RWPE2 (cell line): ENCODE data around the gene USP44.

Experiments used
- ATAC-seq: fragments of 200-7000 bp; cut with Tn5 transposase; 3 replicates; pipeline ENCODE4 v1.9.1; 2021; ENCODE audit warnings: low read depth
- DNase-seq: peaks from one replicate; pipeline ENCODE4 v3.0.0-alpha.2; 2020; ENCODE audit warnings: low spot score
- H3K27ac ChIP-seq: fragments of 450-650 bp; 2 replicates; pipeline ENCODE4 v1.5.1; 2017; ENCODE audit warnings: mild to moderate bottlenecking; ENCODE audit not compliant: poor library complexity, severe bottlenecking
- H3K27me3 ChIP-seq: fragments of 250-450 bp; sonication (Bioruptor Pico); 2 replicates; pipeline ENCODE4 v1.5.1; 2021; ENCODE audit warnings: mild to moderate bottlenecking, moderate library complexity; ENCODE audit not compliant: insufficient read depth, poor library complexity, severe bottlenecking
- H3K36me3 ChIP-seq: fragments of 250-450 bp; sonication (Bioruptor Pico); 2 replicates; pipeline ENCODE4 v1.5.1; 2020; ENCODE audit warnings: low read depth, mild to moderate bottlenecking, moderate library complexity
- H3K4me1 ChIP-seq: fragments of 250-450 bp; sonication (Bioruptor Pico); 2 replicates; pipeline ENCODE4 v1.5.1; 2021; ENCODE audit warnings: mild to moderate bottlenecking, moderate library complexity; ENCODE audit not compliant: insufficient read depth, poor library complexity, severe bottlenecking
- H3K4me3 ChIP-seq: fragments of 250-450 bp; sonication (Bioruptor Pico); 2 replicates; pipeline ENCODE4 v1.5.1; 2021; ENCODE audit warnings: mild to moderate bottlenecking, moderate library complexity; ENCODE audit not compliant: severe bottlenecking
- H3K9me3 ChIP-seq: fragments of 250-450 bp; sonication (Bioruptor Pico); 2 replicates; pipeline ENCODE4 v1.5.1; 2021; ENCODE audit warnings: mild to moderate bottlenecking, moderate library complexity; ENCODE audit not compliant: severe bottlenecking
- CTCF ChIP-seq: fragments of 450-650 bp; IDR thresholded peaks from one replicate; pipeline ENCODE4 v1.5.1; 2017; ENCODE audit warnings: mild to moderate bottlenecking, moderate library complexity; ENCODE audit not compliant: poor library complexity, severe bottlenecking

Gene USP44

GRCh38 chr12:95551305-95551704, at the start of gene USP44:
Gene USP44 (minus strand): TSS chr12:95551476. CDS start chr12:95534256, 17,220 bp downstream.
- no peak within 1 kb of the TSS for H3K27ac ChIP-seq

DNA sequence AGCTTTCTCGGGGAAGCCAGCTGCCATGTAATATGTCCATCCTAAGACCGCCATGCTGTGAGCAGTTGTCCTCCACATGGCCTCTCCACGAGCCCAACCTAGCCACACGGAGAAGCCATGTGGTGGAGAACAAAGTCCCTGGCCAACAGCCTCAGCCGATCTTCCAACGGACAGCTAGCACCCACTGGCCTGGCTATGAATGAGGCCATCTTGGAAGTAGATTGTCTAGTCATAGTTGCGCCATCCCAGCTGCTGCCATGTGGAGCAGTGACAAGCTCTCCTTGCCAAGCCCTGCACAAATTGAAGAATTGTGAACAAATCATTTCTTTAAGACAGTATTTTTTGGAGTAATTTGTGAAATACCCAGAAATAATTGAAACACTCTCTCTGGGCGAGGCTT, 49.3 kb upstream of the USP44 start:
- H3K9me3 ChIP-seq: no peaks in the 10 kb centered on the region

More at GRCh38 chr12:95551305-95551704, at the start of gene USP44:
- no peaks in the 10 kb centered on the region for H3K36me3 ChIP-seq
- peaks cover 12% of the 10 kb centered on the region for H3K27me3 ChIP-seq
- H3K4me3 ChIP-seq: no peak within 1 kb of the TSS
- H3K4me1 ChIP-seq: no peaks in the 10 kb centered on the region
- TF ChIP-seq CTCF: no peak
- no peak for ATAC-seq
- peaks cover 8% of the 10 kb centered on the region for H3K9me3 ChIP-seq
- DNase-seq: no peak

GRCh38 chr12:95599880-95600279, 48.6 kb upstream of the USP44 start:
- Histone ChIP-seq H3K4me3 (no peak overlapping the region), H3K4me1 (no peaks in the 10 kb centered on the region), H3K36me3 (no peaks in the 10 kb centered on the region), H3K27me3 (no peaks in the 10 kb centered on the region), H3K9me3 (no peaks in the 10 kb centered on the region), H3K27ac (no peak overlapping the region)
- no peak for TF ChIP-seq CTCF
- ATAC-seq (no peak), DNase-seq (no peak)

More for the DNA sequence above, 49.3 kb upstream of the USP44 start:
- TF ChIP-seq CTCF: no peak
- no peaks in the 10 kb centered on the region for H3K4me1 ChIP-seq
- no peak overlapping the region for H3K27ac ChIP-seq
- no peak for DNase-seq
- no peaks in the 10 kb centered on the region for H3K36me3 ChIP-seq
- H3K27me3 ChIP-seq: no peaks in the 10 kb centered on the region
- no peak overlapping the region for H3K4me3 ChIP-seq
- no peak for ATAC-seq

DNA sequence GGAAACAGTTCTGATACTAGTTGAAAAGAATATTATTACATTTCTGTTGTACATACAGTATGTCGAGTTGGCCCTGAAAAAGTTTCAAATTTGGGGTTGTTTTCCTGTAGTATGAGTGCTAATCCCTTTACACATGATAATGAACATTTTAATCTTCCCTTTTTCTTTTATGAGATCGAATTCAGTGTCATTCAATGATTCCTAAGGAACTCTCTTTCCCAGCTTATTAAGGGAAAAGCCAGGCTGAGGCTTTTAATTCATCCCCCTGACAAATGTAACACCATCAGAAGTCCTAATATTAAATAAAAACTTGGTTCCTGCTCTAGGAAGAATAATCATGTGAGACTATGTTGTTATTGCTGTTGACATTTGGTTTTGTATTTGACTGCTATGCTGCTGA, 42.9 kb upstream of the USP44 start:
- no peak for TF ChIP-seq CTCF
- H3K9me3 ChIP-seq: no peaks in the 10 kb centered on the region
- no peaks in the 10 kb centered on the region for H3K36me3 ChIP-seq
- DNase-seq (no peak), ATAC-seq (no peak)
- no peaks in the 10 kb centered on the region for H3K4me1 ChIP-seq
- H3K27ac ChIP-seq: no peak overlapping the region
- no peaks in the 10 kb centered on the region for H3K27me3 ChIP-seq
- no peak overlapping the region for H3K4me3 ChIP-seq

GRCh38 chr12:95593266-95593871, 42.1 kb upstream of the USP44 start:
- H3K27ac ChIP-seq: no peak overlapping the region
- ATAC-seq (no peak), DNase-seq (no peak)
- TF ChIP-seq CTCF: no peak
- H3K9me3 ChIP-seq: no peaks in the 10 kb centered on the region
- H3K36me3 ChIP-seq: no peaks in the 10 kb centered on the region
- no peaks in the 10 kb centered on the region for H3K27me3 ChIP-seq
- H3K4me1 ChIP-seq: no peaks in the 10 kb centered on the region
- no peak overlapping the region for H3K4me3 ChIP-seq
